Progenitor cell of endocrine pancreas (in vitro differentiated cells): ENCODE measurements around the gene OVCH2. TPM values are rescaled to one million over a fixed set of nuclear protein-coding genes. Genes with fewer than 3 reads are reported as not detected.

ENCODE experiments used
- DNase-seq: peaks from one replicate; pipeline ENCODE4 v3.0.0; 2021; ENCODE audit warnings: low spot score; ENCODE audit not compliant: unreplicated experiment
- H3K27ac Mint-ChIP-seq: 2 replicates; pipeline ENCODE4 v1.8.0; 2021; ENCODE audit warnings: mild to moderate bottlenecking, moderate library complexity, mixed read lengths
- H3K27me3 Mint-ChIP-seq: 2 replicates; pipeline ENCODE4 v1.8.0; 2021; ENCODE audit warnings: mixed read lengths
- H3K36me3 Mint-ChIP-seq: 2 replicates; pipeline ENCODE4 v1.8.0; 2022; ENCODE audit warnings: mixed read lengths; ENCODE audit not compliant: insufficient read depth
- H3K4me1 Mint-ChIP-seq: 2 replicates; pipeline ENCODE4 v1.8.0; 2021; ENCODE audit warnings: low read depth, mixed read lengths
- H3K4me3 Mint-ChIP-seq: 2 replicates; pipeline ENCODE4 v1.8.0; 2021; ENCODE audit warnings: low read depth, mild to moderate bottlenecking, moderate library complexity, mixed read lengths
- H3K9me3 Mint-ChIP-seq: 2 replicates; pipeline ENCODE4 v1.8.0; 2021; ENCODE audit warnings: low read depth, mixed read lengths
- CTCF ChIP-seq: fragments of 200-600 bp; sonication (generic); IDR thresholded peaks from one replicate; pipeline ENCODE4 v1.5.0; 2021; ENCODE audit warnings: antibody characterized with exemption, mild to moderate bottlenecking; ENCODE audit not compliant: unreplicated experiment
- total RNA-seq: library from RNA; stranded (reverse); gene quantifications from 2 replicates; pipeline ENCODE4 v1.2.1, GENCODE V29; 2021

OVCH2 gene
- total RNA-seq, 1 donor from 2014 or later, result not detected

GRCh38 chr11:7640816-7641215, 65.5 kb downstream of the OVCH2 start:
- Mint-ChIP-seq H3K27me3 (no peaks in the 10 kb centered on the region), H3K4me1 (peaks cover 1% of the 10 kb centered on the region), H3K4me3 (no peak overlapping the region), H3K36me3 (peaks cover 38% of the 10 kb centered on the region), H3K9me3 (no peaks in the 10 kb centered on the region), H3K27ac (peak overlapping the region; percentile 13)
- no peak for DNase-seq
- no peak for TF ChIP-seq CTCF

- H3K9me3 Mint-ChIP-seq, result no peaks in the 10 kb centered on the region
Observed at GRCh38 chr11:7639643-7640025, 66.6 kb downstream of the OVCH2 start.

More at GRCh38 chr11:7639643-7640025, 66.6 kb downstream of the OVCH2 start:
- no peak overlapping the region for H3K27ac Mint-ChIP-seq
- DNase-seq, result no peak
- no peak overlapping the region for H3K4me3 Mint-ChIP-seq
- H3K36me3 Mint-ChIP-seq, result peaks cover 33% of the 10 kb centered on the region
- no peaks in the 10 kb centered on the region for H3K27me3 Mint-ChIP-seq
- no peak for TF ChIP-seq CTCF
- H3K4me1 Mint-ChIP-seq, result peaks cover 1% of the 10 kb centered on the region

Other genes with a start within 250 kb of the OVCH2 start
- gene OLFML1, start 221.0 kb downstream of the OVCH2 start, total RNA-seq, result 0.42 TPM in 1 of 2 replicates, not detected in the other
- 64.1 and 66.4 TPM in 2 replicates for gene PPFIBP2, start 192.5 kb downstream of the OVCH2 start, total RNA-seq
- 9.1 and 9.7 TPM in 2 replicates for gene CYB5R2, start 33.0 kb downstream of the OVCH2 start, total RNA-seq
- gene OR5P2, start 90.5 kb upstream of the OVCH2 start, total RNA-seq, result 0.47 TPM in 1 of 2 replicates, not detected in the other
- not detected in 2 replicates for gene OR5P3, start 124.4 kb upstream of the OVCH2 start, total RNA-seq
- not detected in 2 replicates for gene OR10A6, start 224.8 kb upstream of the OVCH2 start, total RNA-seq
- not detected in 2 replicates for gene OR10A3, start 235.2 kb upstream of the OVCH2 start, total RNA-seq